OCI-LY7 (cell line): ENCODE measurements around the gene CDSN. TPM values are rescaled to one million over a fixed set of nuclear protein-coding genes. Genes with fewer than 3 reads are reported as not detected.

ENCODE experiments used
- BruUV-seq: library from RNA; stranded (reverse); fragments of 400-500 nt; replicated peaks from 2 replicates; lab custom pipeline; 2021; lab: Mats Ljungman, UMichigan
- CTCF ChIA-PET: fragments of 300-600 bp; sonication (Branson Sonifier 250); formaldehyde crosslinking; loops from one replicate; lab custom pipeline; 2022; ENCODE audit warnings: antibody characterized with exemption; ENCODE audit not compliant: unreplicated experiment; lab: Charles Lee
- POLR2A ChIA-PET: fragments of 300-600 bp; sonication (Branson Sonifier 250); formaldehyde crosslinking; loops from one replicate; lab custom pipeline; 2022; ENCODE audit warnings: antibody characterized with exemption; lab: Charles Lee
- DNase-seq: peaks from one replicate; pipeline ENCODE4 v3.0.0-alpha.2; 2015; ENCODE audit warnings: low spot score
- H2AFZ ChIP-seq: fragments of 200-600 bp; sonication (generic), shearing (Covaris generic); 2 replicates; pipeline ENCODE4 v1.6.1; 2014; ENCODE audit warnings: mild to moderate bottlenecking, antibody characterized with exemption, low read length, moderate library complexity
- H3K27ac ChIP-seq: fragments of 200-600 bp; sonication (generic); 2 replicates; pipeline ENCODE4 v1.5.1; 2014; ENCODE audit warnings: mixed run types, low read depth, mild to moderate bottlenecking, moderate library complexity, low read length, inconsistent platforms; ENCODE audit not compliant: poor library complexity, severe bottlenecking
- H3K36me3 ChIP-seq: fragments of 200-600 bp; sonication (generic); 2 replicates; pipeline ENCODE4 v1.6.1; 2014; ENCODE audit warnings: mild to moderate bottlenecking, antibody characterized with exemption, low read length, moderate library complexity, mixed read lengths; ENCODE audit not compliant: insufficient read depth
- H3K4me1 ChIP-seq: fragments of 200-600 bp; sonication (generic); 2 replicates; pipeline ENCODE4 v1.5.1; 2014; ENCODE audit warnings: mild to moderate bottlenecking, low read length; ENCODE audit not compliant: insufficient read depth, poor library complexity, severe bottlenecking
- H3K4me2 ChIP-seq: fragments of 200-600 bp; sonication (generic); 2 replicates; pipeline ENCODE4 v1.6.1; 2014; ENCODE audit warnings: mild to moderate bottlenecking, low read length
- H3K4me3 ChIP-seq: fragments of 200-600 bp; sonication (generic); 2 replicates; pipeline ENCODE4 v1.5.1; 2014; ENCODE audit warnings: mild to moderate bottlenecking, low read depth, low read length; ENCODE audit not compliant: poor library complexity, severe bottlenecking
- H3K79me2 ChIP-seq: fragments of 200-600 bp; sonication (generic); 2 replicates; pipeline ENCODE4 v1.6.1; 2016; ENCODE audit warnings: low read depth, mild to moderate bottlenecking, low read length, moderate library complexity, mixed read lengths; ENCODE audit not compliant: insufficient read depth
- H3K9me2 ChIP-seq: fragments of 200-600 bp; sonication (generic); 2 replicates; pipeline ENCODE4 v1.6.1; 2016; ENCODE audit warnings: mild to moderate bottlenecking, low read length, mixed read lengths; ENCODE audit not compliant: insufficient read depth
- H3K9me3 ChIP-seq: fragments of 200-600 bp; sonication (generic); 2 replicates; pipeline ENCODE4 v1.6.1; 2014; ENCODE audit warnings: mild to moderate bottlenecking, mixed run types, low read length, mixed read lengths
- H4K20me1 ChIP-seq: fragments of 200-600 bp; sonication (generic); 2 replicates; pipeline ENCODE4 v1.6.1; 2014; ENCODE audit warnings: mild to moderate bottlenecking, antibody characterized with exemption, low read length, moderate library complexity, mixed read lengths; ENCODE audit not compliant: insufficient read depth
- EZH2phosphoT487 ChIP-seq: fragments of 200-600 bp; sonication (generic); IDR thresholded peaks from 2 replicates; pipeline ENCODE4 v1.6.1; 2018; ENCODE audit warnings: low read depth, borderline replicate concordance, mild to moderate bottlenecking, mixed run types, antibody characterized with exemption, low read length, moderate library complexity, mixed read lengths
- intact Hi-C: fragments of 100-400 bp; cut with micrococcal nuclease; formaldehyde crosslinking; loops from one replicate; pipeline ENCODE4 v1.10.0; 2022; ENCODE audit not compliant: unreplicated experiment
- total RNA-seq, 2 experiments: library from RNA; depleted of rRNA in 1 of 2; stranded (reverse); fragments of >200 nt in 1 of 2; shearing (Covaris generic) in 1 of 2; gene quantifications; 2 replicates each; pipeline ENCODE4 v1.2.3, GENCODE V29; 2014 to 2022
- TF ChIP-seq, protein P1 (sequence below): fragments of 200-600 bp; sonication (generic); conservative IDR thresholded peaks from 2 replicates; pipeline ENCODE4 v1.5.1; 2014; ENCODE audit warnings: mild to moderate bottlenecking, antibody characterized with exemption, low read length, moderate library complexity, mixed read lengths

CDSN gene
- total RNA-seq, 2 experiments from 2014 or later, result not detected

DNA sequence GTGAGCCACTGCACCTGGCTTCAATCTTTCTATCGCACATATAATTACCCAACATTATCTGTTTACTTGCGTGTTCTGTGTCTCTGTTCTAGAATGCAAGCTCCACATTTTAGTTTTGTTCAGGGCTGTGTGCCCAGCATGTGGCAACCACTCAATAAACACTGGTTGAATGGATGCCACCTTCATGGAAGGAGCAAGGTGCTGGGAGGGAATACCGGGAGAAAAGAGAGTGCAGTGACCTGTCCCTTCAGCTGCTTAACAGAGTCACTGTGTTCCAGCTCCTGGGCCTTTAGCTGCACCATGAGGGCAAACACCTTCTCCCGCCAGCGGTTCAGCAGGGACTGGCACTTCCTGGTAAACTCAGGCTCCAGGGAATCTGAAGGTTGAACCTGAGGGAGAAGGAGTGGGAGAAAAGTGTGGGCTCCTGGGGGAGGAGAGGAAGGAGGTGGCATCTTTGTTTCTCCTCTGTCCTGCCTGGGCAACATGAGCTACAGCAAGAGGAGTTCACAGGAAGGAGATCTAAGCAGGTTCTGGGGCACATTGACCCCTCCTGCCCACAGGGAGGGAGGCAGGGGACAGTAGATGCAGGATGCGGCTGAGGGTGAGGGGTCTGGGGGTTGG is 29.7 kb upstream of the CDSN start:
- H3K9me3 ChIP-seq, result no peaks in the 10 kb centered on the region
- TF ChIP-seq, protein P1, sequence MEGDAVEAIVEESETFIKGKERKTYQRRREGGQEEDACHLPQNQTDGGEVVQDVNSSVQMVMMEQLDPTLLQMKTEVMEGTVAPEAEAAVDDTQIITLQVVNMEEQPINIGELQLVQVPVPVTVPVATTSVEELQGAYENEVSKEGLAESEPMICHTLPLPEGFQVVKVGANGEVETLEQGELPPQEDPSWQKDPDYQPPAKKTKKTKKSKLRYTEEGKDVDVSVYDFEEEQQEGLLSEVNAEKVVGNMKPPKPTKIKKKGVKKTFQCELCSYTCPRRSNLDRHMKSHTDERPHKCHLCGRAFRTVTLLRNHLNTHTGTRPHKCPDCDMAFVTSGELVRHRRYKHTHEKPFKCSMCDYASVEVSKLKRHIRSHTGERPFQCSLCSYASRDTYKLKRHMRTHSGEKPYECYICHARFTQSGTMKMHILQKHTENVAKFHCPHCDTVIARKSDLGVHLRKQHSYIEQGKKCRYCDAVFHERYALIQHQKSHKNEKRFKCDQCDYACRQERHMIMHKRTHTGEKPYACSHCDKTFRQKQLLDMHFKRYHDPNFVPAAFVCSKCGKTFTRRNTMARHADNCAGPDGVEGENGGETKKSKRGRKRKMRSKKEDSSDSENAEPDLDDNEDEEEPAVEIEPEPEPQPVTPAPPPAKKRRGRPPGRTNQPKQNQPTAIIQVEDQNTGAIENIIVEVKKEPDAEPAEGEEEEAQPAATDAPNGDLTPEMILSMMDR, result no peak
- TF ChIP-seq EZH2phosphoT487, result no peak
- no TSS peak for BruUV-seq
- CTCF ChIA-PET, result no interaction called here
- H2AFZ ChIP-seq, result no peak overlapping the region
- H4K20me1 ChIP-seq, result no peaks in the 10 kb centered on the region
- H3K4me1 ChIP-seq, result no peaks in the 10 kb centered on the region
- intact Hi-C loops, result no loop called here
- no peaks in the 10 kb centered on the region for H3K79me2 ChIP-seq
- H3K36me3 ChIP-seq, result 0 out of 2 replicates have a peak, but pooled peaks cover 3% of the 10 kb centered on the region
- DNase-seq, result no peak
- POLR2A ChIA-PET, result interaction anchor here (0.7 kb wide), 1 partner anchor 375 kb away, joined by 3 read pairs; no protein-coding TSS in a partner anchor
- H3K4me3 ChIP-seq, result no peak overlapping the region
- no peak overlapping the region for H3K27ac ChIP-seq
- no peak overlapping the region for H3K4me2 ChIP-seq
- no peaks in the 10 kb centered on the region for H3K9me2 ChIP-seq

GRCh38 chr6:31145386-31145785 is 25.1 kb upstream of the CDSN start:
- Histone ChIP-seq H3K4me3 (no peak overlapping the region), H3K36me3 (no peaks in the 10 kb centered on the region), H3K4me2 (no peak overlapping the region), H3K27ac (no peak overlapping the region), H3K9me2 (no peaks in the 10 kb centered on the region), H3K9me3 (no peaks in the 10 kb centered on the region), H3K79me2 (no peaks in the 10 kb centered on the region), H3K4me1 (no peaks in the 10 kb centered on the region), H2AFZ (no peak overlapping the region), H4K20me1 (no peaks in the 10 kb centered on the region)
- no peak for TF ChIP-seq EZH2phosphoT487
- TF ChIP-seq, protein P1, result no peak
- no TSS peak for BruUV-seq
- intact Hi-C loops, result no loop called here
- ChIA-PET CTCF (no interaction called here), POLR2A (interaction anchor here (1.7 kb wide), 1 partner anchor 12 kb away, joined by 4 read pairs; the partner anchor contains the start of gene CCHCR1)
- no peak for DNase-seq

DNA sequence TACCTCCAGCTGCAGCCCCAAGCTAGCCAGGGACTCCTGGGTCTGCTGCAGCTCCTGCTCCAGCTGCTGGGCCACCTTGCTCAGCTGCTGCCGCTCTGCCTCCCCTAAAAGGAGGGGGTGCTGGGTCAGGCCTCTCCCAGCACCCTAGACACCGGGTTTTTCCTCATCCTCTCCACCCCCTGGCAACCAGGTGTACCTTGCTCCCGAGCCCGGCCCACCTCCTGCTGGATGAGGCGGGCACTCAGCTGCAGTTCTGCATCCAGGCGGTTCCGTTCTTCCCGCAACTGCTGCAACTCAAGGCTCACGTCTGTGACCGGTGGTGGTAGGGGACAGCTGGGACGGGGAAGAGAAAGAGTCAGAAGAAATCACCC is 24.7 kb upstream of the CDSN start:
- Histone ChIP-seq H4K20me1 (no peaks in the 10 kb centered on the region), H3K36me3 (no peaks in the 10 kb centered on the region), H3K4me2 (no peak overlapping the region), H3K27ac (no peak overlapping the region), H2AFZ (no peak overlapping the region), H3K4me1 (no peaks in the 10 kb centered on the region), H3K79me2 (no peaks in the 10 kb centered on the region), H3K9me3 (no peaks in the 10 kb centered on the region), H3K4me3 (no peak overlapping the region), H3K9me2 (no peaks in the 10 kb centered on the region)
- ChIA-PET CTCF (no interaction called here), POLR2A (interaction anchor here (1.7 kb wide), 1 partner anchor 12 kb away, joined by 4 read pairs; the partner anchor contains the start of gene CCHCR1)
- no TSS peak for BruUV-seq
- no peak for DNase-seq
- TF ChIP-seq, protein P1, result no peak
- TF ChIP-seq EZH2phosphoT487, result no peak
- intact Hi-C loops, result no loop called here
